Stimulated activated CD4-positive, alpha-beta T cell treated with anti-CD3 and anti-CD28 coated beads, Interleukin-12 subunit alpha, Interleukin-12 subunit beta, amount 100 ng/mL, for 24 hours (primary cell): ENCODE results near the gene PIK3R5.
"Not testable (repeated sequence)": the region's sequence is repeated elsewhere in the genome, so short reads cannot be mapped to it uniquely, and the experiment has no call there.

ENCODE experiments used
- DNase-seq, 2 experiments: peaks; one replicate each; pipeline ENCODE4 v3.0.0-alpha.2; 2020; ENCODE audit warnings: low read depth in 2 of 2

Gene PIK3R5

GRCh38 chr17:8859027-8859803 lies 106.3 kb downstream of the PIK3R5 start:
- no peak for DNase-seq

GRCh38 chr17:8857919-8858318 lies 107.6 kb downstream of the PIK3R5 start:
- DNase-seq: no peak

GRCh38 chr17:8856869-8857575 lies 108.5 kb downstream of the PIK3R5 start:
- DNase-seq: no peak

GRCh38 chr17:8856205-8856603 lies 109.3 kb downstream of the PIK3R5 start:
- not testable (repeated sequence) for DNase-seq

- DNase-seq: no peak
These were observed 109.9 kb downstream of the PIK3R5 start for GRCh38 chr17:8855477-8856204.

- DNase-seq: no peak
These were observed 113.9 kb downstream of the PIK3R5 start for GRCh38 chr17:8851600-8851999.

GRCh38 chr17:8849311-8850041 lies 116.0 kb downstream of the PIK3R5 start:
- DNase-seq: no peak

GRCh38 chr17:8847891-8848290 lies 117.6 kb downstream of the PIK3R5 start:
- DNase-seq: no peak

- no peak for DNase-seq
These were observed 118.7 kb downstream of the PIK3R5 start for GRCh38 chr17:8846768-8847211.

GRCh38 chr17:8844229-8845218 lies 121.0 kb downstream of the PIK3R5 start:
- no peak for DNase-seq

GRCh38 chr17:8843344-8843743 lies 122.2 kb downstream of the PIK3R5 start:
- DNase-seq: no peak

- no peak for DNase-seq
These were observed 123.7 kb downstream of the PIK3R5 start for GRCh38 chr17:8841844-8842243.

- no peak for DNase-seq
These were observed 126.0 kb downstream of the PIK3R5 start for GRCh38 chr17:8839410-8839935.

GRCh38 chr17:8838551-8839095 lies 126.9 kb downstream of the PIK3R5 start:
- DNase-seq: no peak

GRCh38 chr17:8837563-8838075 lies 127.9 kb downstream of the PIK3R5 start:
- no peak for DNase-seq

GRCh38 chr17:8836821-8837562 lies 128.5 kb downstream of the PIK3R5 start:
- DNase-seq: no peak

GRCh38 chr17:8835631-8836364 lies 129.7 kb downstream of the PIK3R5 start:
- no peak for DNase-seq

GRCh38 chr17:8835106-8835505 lies 130.4 kb downstream of the PIK3R5 start:
- DNase-seq: no peak
